H9 (cell line): ENCODE results near the gene IMPDH1. TPM values are rescaled to one million over a fixed set of nuclear protein-coding genes. Genes with fewer than 3 reads are reported as not detected.

Source experiments
- DNase-seq: peaks from one replicate; pipeline ENCODE4 v3.0.0-alpha.2; 2017
- H2AFZ ChIP-seq: one replicate; pipeline ENCODE4 v1.6.1; 2013; ENCODE audit warnings: mild to moderate bottlenecking, low read length, control low read depth, moderate library complexity
- H2AK5ac ChIP-seq: 2 replicates; pipeline ENCODE4 v1.6.1; 2013; ENCODE audit warnings: low read length, control low read depth, mixed read lengths; ENCODE audit not compliant: insufficient read length
- H2BK120ac ChIP-seq: one replicate; pipeline ENCODE4 v1.6.1; 2013; ENCODE audit warnings: low read depth, mild to moderate bottlenecking, low read length, control low read depth, inconsistent platforms; ENCODE audit not compliant: poor library complexity, severe bottlenecking
- H2BK12ac ChIP-seq: 2 replicates; pipeline ENCODE4 v1.6.1; 2013; ENCODE audit warnings: low read length, control low read depth, mixed read lengths, low read depth; ENCODE audit not compliant: insufficient read length
- H2BK15ac ChIP-seq: 2 replicates; pipeline ENCODE4 v1.6.1; 2013; ENCODE audit warnings: low read depth, low read length, control low read depth
- H2BK20ac ChIP-seq: one replicate; pipeline ENCODE4 v1.6.1; 2013; ENCODE audit warnings: low read depth, mild to moderate bottlenecking, low read length, control low read depth, inconsistent platforms; ENCODE audit not compliant: poor library complexity, severe bottlenecking
- H2BK5ac ChIP-seq: 2 replicates; pipeline ENCODE4 v1.6.1; 2013; ENCODE audit warnings: low read length, control low read depth, mixed read lengths; ENCODE audit not compliant: insufficient read length
- H3K14ac ChIP-seq: 2 replicates; pipeline ENCODE4 v1.6.1; 2013; ENCODE audit warnings: low read length, control low read depth; ENCODE audit not compliant: insufficient read depth
- H3K18ac ChIP-seq: 2 replicates; pipeline ENCODE4 v1.6.1; 2013; ENCODE audit warnings: low read depth, mild to moderate bottlenecking, mixed read lengths, low read length, control low read depth; ENCODE audit not compliant: insufficient read length
- H3K23ac ChIP-seq: 2 replicates; pipeline ENCODE4 v1.6.1; 2013; ENCODE audit warnings: low read length, control low read depth, mixed read lengths, low read depth; ENCODE audit not compliant: insufficient read length
- H3K23me2 ChIP-seq: 2 replicates; pipeline ENCODE4 v1.6.1; 2013; ENCODE audit warnings: low read depth, mild to moderate bottlenecking, mixed read lengths, low read length, control low read depth; ENCODE audit not compliant: insufficient read length, poor library complexity, severe bottlenecking
- H3K27ac ChIP-seq: 2 replicates; pipeline ENCODE4 v1.5.1; 2013; ENCODE audit warnings: low read length, control low read depth, mixed read lengths, low read depth; ENCODE audit not compliant: insufficient read length
- H3K27me3 ChIP-seq: 2 replicates; pipeline ENCODE4 v1.6.1; 2013; ENCODE audit warnings: low read length, control low read depth, inconsistent platforms; ENCODE audit not compliant: insufficient read depth
- H3K4ac ChIP-seq: 2 replicates; pipeline ENCODE4 v1.6.1; 2013; ENCODE audit warnings: low read depth, mild to moderate bottlenecking, control low read depth, inconsistent platforms, low read length, moderate library complexity
- H3K4me1 ChIP-seq: 2 replicates; pipeline ENCODE4 v1.6.1; 2013; ENCODE audit warnings: low read length, control low read depth, inconsistent platforms; ENCODE audit not compliant: insufficient read depth
- H3K4me2 ChIP-seq: 2 replicates; pipeline ENCODE4 v1.6.1; 2013; ENCODE audit warnings: low read length, control low read depth, mixed read lengths; ENCODE audit not compliant: insufficient read length, insufficient read depth
- H3K56ac ChIP-seq: 2 replicates; pipeline ENCODE4 v1.6.1; 2013; ENCODE audit warnings: low read depth, mild to moderate bottlenecking, mixed read lengths, low read length, control low read depth; ENCODE audit not compliant: insufficient read length
- H3K79me1 ChIP-seq: 2 replicates; pipeline ENCODE4 v1.6.1; 2013; ENCODE audit warnings: low read depth, mild to moderate bottlenecking, moderate library complexity, low read length, control low read depth, inconsistent platforms; ENCODE audit not compliant: insufficient read depth, poor library complexity, severe bottlenecking
- H3K79me2 ChIP-seq: 2 replicates; pipeline ENCODE4 v1.6.1; 2013; ENCODE audit warnings: low read length, control low read depth, inconsistent platforms; ENCODE audit not compliant: insufficient read depth
- H3K9ac ChIP-seq: 2 replicates; pipeline ENCODE4 v1.6.1; 2013; ENCODE audit warnings: low read length, control low read depth, mixed read lengths; ENCODE audit not compliant: insufficient read length; ENCODE audit errors: extremely low read depth
- H3K9me3 ChIP-seq: one replicate; pipeline ENCODE4 v1.6.1; 2013; ENCODE audit warnings: low read depth, low read length, inconsistent platforms; ENCODE audit not compliant: control insufficient read depth
- H3T11ph ChIP-seq: one replicate; pipeline ENCODE4 v1.6.1; 2013; ENCODE audit warnings: mild to moderate bottlenecking, low read length, control low read depth, inconsistent platforms
- H4K20me1 ChIP-seq: one replicate; pipeline ENCODE4 v1.6.1; 2013; ENCODE audit not compliant: control insufficient read depth, insufficient read length, insufficient read depth
- H4K5ac ChIP-seq: 2 replicates; pipeline ENCODE4 v1.6.1; 2013; ENCODE audit warnings: low read depth, mild to moderate bottlenecking, mixed read lengths, low read length, control low read depth; ENCODE audit not compliant: insufficient read length
- H4K8ac ChIP-seq: replicated peaks from 2 replicates; pipeline ENCODE4 v1.6.1; 2013; ENCODE audit warnings: low read length, control low read depth, mixed read lengths, low read depth; ENCODE audit not compliant: insufficient read length
- H4K91ac ChIP-seq: 2 replicates; pipeline ENCODE4 v1.6.1; 2013; ENCODE audit warnings: low read depth, mild to moderate bottlenecking, moderate library complexity, mixed read lengths, low read length, control low read depth; ENCODE audit not compliant: insufficient read length
- H3K27ac Mint-ChIP-seq, 3 experiments: 2 replicates in 2 of 3; 3 replicates in 1 of 3; pipeline ENCODE4 v1.8.0; 2020 to 2021; ENCODE audit warnings: mixed read lengths in 3 of 3, mild to moderate bottlenecking in 1 of 3, moderate library complexity in 1 of 3
- H3K27me3 Mint-ChIP-seq: 2 replicates; pipeline ENCODE4 v1.8.0; 2021; ENCODE audit warnings: low read depth, mild to moderate bottlenecking, moderate library complexity, mixed read lengths
- H3K36me3 Mint-ChIP-seq, 3 experiments: 2 replicates in 2 of 3; 3 replicates in 1 of 3; pipeline ENCODE4 v1.8.0; 2020 to 2021; ENCODE audit warnings: low read depth in 3 of 3, mixed read lengths in 3 of 3; ENCODE audit not compliant: insufficient read depth in 1 of 3
- H3K4me1 Mint-ChIP-seq, 2 experiments: 2 replicates each; pipeline ENCODE4 v1.8.0; 2020; ENCODE audit warnings: mixed read lengths in 2 of 2
- H3K4me3 Mint-ChIP-seq, 2 experiments: 2 replicates in 1 of 2; 3 replicates in 1 of 2; pipeline ENCODE4 v1.8.0; 2020 to 2021; ENCODE audit warnings: mild to moderate bottlenecking in 2 of 2, mixed read lengths in 2 of 2, moderate library complexity in 1 of 2
- H3K9me3 Mint-ChIP-seq, 2 experiments: 2 replicates in 1 of 2; 3 replicates in 1 of 2; pipeline ENCODE4 v1.8.0; 2020; ENCODE audit warnings: mild to moderate bottlenecking in 2 of 2, mixed read lengths in 2 of 2, moderate library complexity in 1 of 2
- WGBS: extraction: QIAGEN DNeasy Blood & Tissue Kit; methylation state at CpG from one replicate; pipeline ENCODE4 v1.1.7; 2013; ENCODE audit warnings: missing lambda C conversion rate, low lambda C conversion rate, mixed read lengths; ENCODE audit not compliant: insufficient read length; ENCODE audit errors: extremely low coverage; 5-methylcytosine and 5-hydroxymethylcytosine counted together
- total RNA-seq: library from RNA; stranded (reverse); gene quantifications from 2 replicates; pipeline ENCODE4 v1.2.1, GENCODE V29; 2021
- TF ChIP-seq, protein P1 (sequence below): fragments of 200-600 bp; sonication (generic); conservative IDR thresholded peaks from 3 replicates; pipeline ENCODE4 v1.8.0; 2021; ENCODE audit warnings: antibody characterized with exemption, mild to moderate bottlenecking

IMPDH1 gene
- total RNA-seq, 1 experiment from 2014 or later, result 35.2 TPM

- no peak overlapping the region for H2AK5ac ChIP-seq
- H2BK5ac ChIP-seq, result no peak overlapping the region
- H4K91ac ChIP-seq, result no peak overlapping the region
- Mint-ChIP-seq H3K36me3 (peaks cover 0 to 2% (median 0%) of the 10 kb centered on the region in 3 experiments; a peak in 1 of 7 replicates), H3K27me3 (peaks cover 82% of the 10 kb centered on the region), H3K4me1 (peaks cover 24 to 28% of the 10 kb centered on the region in 2 experiments), H3K9me3 (peaks cover 3 to 7% of the 10 kb centered on the region in 2 experiments; a peak in 3 of 5 replicates), H3K27ac (no peak overlapping the region), H3K4me3 (peak overlapping the region; percentile 70 to 91)
- no peak overlapping the region for H2AFZ ChIP-seq
- no peak overlapping the region for H2BK20ac ChIP-seq
- no peak overlapping the region for H3K18ac ChIP-seq
- H3K27ac ChIP-seq, result no peak overlapping the region
- no peak overlapping the region for H3K23ac ChIP-seq
- no peaks in the 10 kb centered on the region for H3K79me1 ChIP-seq
- peaks cover 16% of the 10 kb centered on the region for H3K23me2 ChIP-seq
- H2BK120ac ChIP-seq, result no peak overlapping the region
- no peaks in the 10 kb centered on the region for H3K9me3 ChIP-seq
- DNase-seq, result no peak
- no peak overlapping the region for H2BK12ac ChIP-seq
- H4K20me1 ChIP-seq, result peaks cover 4% of the 10 kb centered on the region
- peaks cover 4% of the 10 kb centered on the region; the same call in 1 of the 2 replicates for H3K4me1 ChIP-seq
- TF ChIP-seq, protein P1, sequence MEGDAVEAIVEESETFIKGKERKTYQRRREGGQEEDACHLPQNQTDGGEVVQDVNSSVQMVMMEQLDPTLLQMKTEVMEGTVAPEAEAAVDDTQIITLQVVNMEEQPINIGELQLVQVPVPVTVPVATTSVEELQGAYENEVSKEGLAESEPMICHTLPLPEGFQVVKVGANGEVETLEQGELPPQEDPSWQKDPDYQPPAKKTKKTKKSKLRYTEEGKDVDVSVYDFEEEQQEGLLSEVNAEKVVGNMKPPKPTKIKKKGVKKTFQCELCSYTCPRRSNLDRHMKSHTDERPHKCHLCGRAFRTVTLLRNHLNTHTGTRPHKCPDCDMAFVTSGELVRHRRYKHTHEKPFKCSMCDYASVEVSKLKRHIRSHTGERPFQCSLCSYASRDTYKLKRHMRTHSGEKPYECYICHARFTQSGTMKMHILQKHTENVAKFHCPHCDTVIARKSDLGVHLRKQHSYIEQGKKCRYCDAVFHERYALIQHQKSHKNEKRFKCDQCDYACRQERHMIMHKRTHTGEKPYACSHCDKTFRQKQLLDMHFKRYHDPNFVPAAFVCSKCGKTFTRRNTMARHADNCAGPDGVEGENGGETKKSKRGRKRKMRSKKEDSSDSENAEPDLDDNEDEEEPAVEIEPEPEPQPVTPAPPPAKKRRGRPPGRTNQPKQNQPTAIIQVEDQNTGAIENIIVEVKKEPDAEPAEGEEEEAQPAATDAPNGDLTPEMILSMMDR, result no peak
- no peak overlapping the region for H3K56ac ChIP-seq
- no CpG with 5 or more reads among the region's 6 CpGs for WGBS
- no peak overlapping the region for H3K14ac ChIP-seq
- H4K8ac ChIP-seq, result no peak overlapping the region
- no peaks in the 10 kb centered on the region for H3K79me2 ChIP-seq
- H3K9ac ChIP-seq, result no peak overlapping the region
- peaks cover 29% of the 10 kb centered on the region for H3K27me3 ChIP-seq
- H3T11ph ChIP-seq, result no peak overlapping the region
- no peak overlapping the region for H4K5ac ChIP-seq
- no peak overlapping the region for H2BK15ac ChIP-seq
- H3K4ac ChIP-seq, result no peak overlapping the region
- H3K4me2 ChIP-seq, result peak overlapping the region; percentile 72
These were observed 620 bp upstream of the IMPDH1 start for GRCh38 chr7:128410451-128410753.
